CD4-positive, CD25-positive, alpha-beta regulatory T cell (primary cell): Measurements from ENCODE around the gene FAM120AOS. TPM values are rescaled to one million over a fixed set of nuclear protein-coding genes. Genes with fewer than 3 reads are reported as not detected.

Experiments
- ATAC-seq, 2 donors: fragments of 150-1000 bp; cut with Tn5 transposase; one replicate each; pipeline ENCODE4 v1.10.0; 2021; ENCODE audit warnings: low read depth in 2 of 2, moderate number of reproducible peaks in 2 of 2, moderate library complexity in 1 of 2
- DNase-seq, 3 donors: peaks; one replicate each; pipeline versions ENCODE4 v3.0.0 to v3.0.0-alpha.2; 2012 to 2022; ENCODE audit warnings: mixed read lengths in 1 of 3
- H3K27ac ChIP-seq: one replicate; pipeline ENCODE4 v1.7.0; 2013; ENCODE audit warnings: mild to moderate bottlenecking, low read length; ENCODE audit not compliant: insufficient read depth, poor library complexity, severe bottlenecking
- H3K27me3 ChIP-seq: one replicate; pipeline ENCODE4 v1.7.0; 2013; ENCODE audit warnings: low read length; ENCODE audit not compliant: control insufficient read depth, insufficient read depth
- H3K36me3 ChIP-seq: one replicate; pipeline ENCODE4 v1.7.0; 2013; ENCODE audit warnings: mild to moderate bottlenecking, low read length, moderate library complexity; ENCODE audit not compliant: control insufficient read depth, insufficient read depth
- H3K4me1 ChIP-seq: 2 replicates; pipeline ENCODE4 v1.7.0; 2013; ENCODE audit warnings: mild to moderate bottlenecking, low read length; ENCODE audit not compliant: insufficient read depth, control insufficient read depth, poor library complexity, severe bottlenecking
- H3K4me3 ChIP-seq: one replicate; pipeline ENCODE4 v1.7.0; 2013; ENCODE audit warnings: low read depth, mild to moderate bottlenecking, low read length, moderate library complexity
- H3K9me3 ChIP-seq, 2 experiments: 1 replicate in 1 of 2; 2 replicates in 1 of 2; pipeline ENCODE4 v1.7.0; 2013; ENCODE audit warnings: low read length in 2 of 2, mild to moderate bottlenecking in 1 of 2, moderate library complexity in 1 of 2; ENCODE audit not compliant: control insufficient read depth in 2 of 2
- H3K27ac Mint-ChIP-seq, 3 donors: one replicate each; pipeline ENCODE4 v1.8.0; 2020 to 2022; ENCODE audit warnings: mild to moderate bottlenecking in 3 of 3, mixed read lengths in 3 of 3, moderate library complexity in 2 of 3
- H3K27me3 Mint-ChIP-seq: one replicate; pipeline ENCODE4 v1.8.0; 2022; ENCODE audit warnings: mild to moderate bottlenecking, mixed read lengths
- H3K36me3 Mint-ChIP-seq: one replicate; pipeline ENCODE4 v1.8.0; 2020; ENCODE audit warnings: mixed read lengths
- H3K4me1 Mint-ChIP-seq, 4 donors: one replicate each; pipeline ENCODE4 v1.8.0; 2020 to 2022; ENCODE audit warnings: mixed read lengths in 4 of 4, mild to moderate bottlenecking in 1 of 4
- H3K4me3 Mint-ChIP-seq, 4 donors: one replicate each; pipeline ENCODE4 v1.8.0; 2020 to 2022; ENCODE audit warnings: mild to moderate bottlenecking in 4 of 4, mixed read lengths in 4 of 4, moderate library complexity in 3 of 4
- H3K9me3 Mint-ChIP-seq, 7 donors: one replicate each; pipeline ENCODE4 v1.8.0; 2020 to 2022; ENCODE audit warnings: mixed read lengths in 7 of 7, mild to moderate bottlenecking in 3 of 7, moderate library complexity in 2 of 7
- polyA plus RNA-seq, 4 donors: library from polyadenylated mRNA; unstranded; fragments of 300-500 nt; fragmentation: Illumina TruSeq; gene quantifications; one replicate each; pipeline ENCODE4 v1.2.3, GENCODE V29; 2021
- total RNA-seq: library from RNA; stranded (reverse); gene quantifications from one replicate; pipeline ENCODE4 v1.2.3, GENCODE V29; 2022

Gene FAM120AOS
- total and polyA plus RNA-seq, 5 donors from 2014 or later: 45.7 to 64.3 (median 52.1) TPM

- Mint-ChIP-seq H3K9me3 (no peaks in the 10 kb centered on the region), H3K4me1 (peaks cover 29 to 58% (median 42%) of the 10 kb centered on the region in 4 donors), H3K4me3 (no peak overlapping the region), H3K27me3 (no peaks in the 10 kb centered on the region), H3K27ac (peak overlapping the region in 2 of 3 donors; percentile 0 to 60), H3K36me3 (peaks cover 33% of the 10 kb centered on the region)
- no peak for DNase-seq
- Histone ChIP-seq H3K27ac (no peak overlapping the region), H3K27me3 (no peaks in the 10 kb centered on the region), H3K4me1 (no peaks in the 10 kb centered on the region), H3K9me3 (no peaks in the 10 kb centered on the region), H3K4me3 (no peak overlapping the region), H3K36me3 (peaks cover 38% of the 10 kb centered on the region)
- ATAC-seq: no peak
Measured at GRCh38 chr9:93488244-93488643, 34.9 kb upstream of the FAM120AOS start.

GRCh38 chr9:93486268-93486667, 32.9 kb upstream of the FAM120AOS start:
- DNase-seq: no peak
- no peaks in the 10 kb centered on the region for H3K9me3 ChIP-seq
- H3K9me3 Mint-ChIP-seq: no peaks in the 10 kb centered on the region
- ATAC-seq: no peak
- no peak overlapping the region for H3K4me3 Mint-ChIP-seq
- no peaks in the 10 kb centered on the region for H3K27me3 ChIP-seq
- peaks cover 45% of the 10 kb centered on the region for H3K36me3 Mint-ChIP-seq
- H3K36me3 ChIP-seq: peaks cover 35% of the 10 kb centered on the region
- H3K27ac ChIP-seq: no peak overlapping the region
- H3K4me1 Mint-ChIP-seq: peaks cover 26 to 60% (median 40%) of the 10 kb centered on the region in 4 donors
- peak overlapping the region in 2 of 3 donors; percentile 36 to 72 for H3K27ac Mint-ChIP-seq
- no peaks in the 10 kb centered on the region for H3K27me3 Mint-ChIP-seq
- H3K4me3 ChIP-seq: no peak overlapping the region
- no peaks in the 10 kb centered on the region for H3K4me1 ChIP-seq

GRCh38 chr9:93483497-93483896, 30.1 kb upstream of the FAM120AOS start:
- DNase-seq: no peak
- Mint-ChIP-seq H3K36me3 (peaks cover 52% of the 10 kb centered on the region), H3K27me3 (no peaks in the 10 kb centered on the region), H3K4me1 (peaks cover 25 to 47% (median 37%) of the 10 kb centered on the region in 4 donors), H3K4me3 (no peak overlapping the region), H3K27ac (no peak overlapping the region), H3K9me3 (no peaks in the 10 kb centered on the region)
- Histone ChIP-seq H3K36me3 (peaks cover 35% of the 10 kb centered on the region), H3K27ac (no peak overlapping the region), H3K4me1 (no peaks in the 10 kb centered on the region), H3K27me3 (no peaks in the 10 kb centered on the region), H3K9me3 (no peaks in the 10 kb centered on the region), H3K4me3 (no peak overlapping the region)
- ATAC-seq: no peak

GRCh38 chr9:93480728-93481324, 27.4 kb upstream of the FAM120AOS start:
- no peak overlapping the region for H3K27ac ChIP-seq
- peaks cover 50% of the 10 kb centered on the region for H3K36me3 Mint-ChIP-seq

GRCh38 chr9:93480262-93480661, 26.9 kb upstream of the FAM120AOS start:
- no peak overlapping the region for H3K4me3 ChIP-seq
- no peak for ATAC-seq
- H3K9me3 ChIP-seq: no peaks in the 10 kb centered on the region
- Mint-ChIP-seq H3K9me3 (no peaks in the 10 kb centered on the region), H3K4me3 (no peak overlapping the region), H3K36me3 (peaks cover 51% of the 10 kb centered on the region), H3K27ac (peak overlapping the region in 1 of 3 donors; percentile 9), H3K4me1 (peaks cover 31 to 42% (median 37%) of the 10 kb centered on the region in 4 donors), H3K27me3 (no peaks in the 10 kb centered on the region)
- no peaks in the 10 kb centered on the region for H3K27me3 ChIP-seq
- DNase-seq: no peak
- H3K27ac ChIP-seq: no peak overlapping the region
- peaks cover 39% of the 10 kb centered on the region for H3K36me3 ChIP-seq
- H3K4me1 ChIP-seq: no peaks in the 10 kb centered on the region

More at GRCh38 chr9:93480728-93481324, 27.4 kb upstream of the FAM120AOS start:
- peaks cover 31 to 40% (median 36%) of the 10 kb centered on the region in 4 donors for H3K4me1 Mint-ChIP-seq
- no peak overlapping the region for H3K4me3 Mint-ChIP-seq
- no peaks in the 10 kb centered on the region for H3K27me3 Mint-ChIP-seq
- no peak overlapping the region for H3K4me3 ChIP-seq
- peaks cover 43% of the 10 kb centered on the region for H3K36me3 ChIP-seq
- H3K27ac Mint-ChIP-seq: no peak overlapping the region
- ATAC-seq: no peak
- no peaks in the 10 kb centered on the region for H3K9me3 Mint-ChIP-seq
- no peaks in the 10 kb centered on the region for H3K4me1 ChIP-seq
- H3K9me3 ChIP-seq: no peaks in the 10 kb centered on the region
- no peaks in the 10 kb centered on the region for H3K27me3 ChIP-seq
- no peak for DNase-seq

- H3K27me3 Mint-ChIP-seq: no peaks in the 10 kb centered on the region
- no peak overlapping the region for H3K27ac ChIP-seq
- H3K4me1 Mint-ChIP-seq: peaks cover 32 to 43% (median 37%) of the 10 kb centered on the region in 4 donors
- no peaks in the 10 kb centered on the region for H3K27me3 ChIP-seq
- H3K9me3 ChIP-seq: no peaks in the 10 kb centered on the region
- no peak overlapping the region for H3K4me3 ChIP-seq
- H3K27ac Mint-ChIP-seq: peak overlapping the region in 1 of 3 donors; percentile 9
- DNase-seq (no peak), ATAC-seq (no peak)
- H3K4me1 ChIP-seq: no peaks in the 10 kb centered on the region
- no peaks in the 10 kb centered on the region for H3K9me3 Mint-ChIP-seq
- H3K36me3 ChIP-seq: peaks cover 38% of the 10 kb centered on the region
- no peak overlapping the region for H3K4me3 Mint-ChIP-seq
- H3K36me3 Mint-ChIP-seq: peaks cover 50% of the 10 kb centered on the region
Measured at GRCh38 chr9:93479726-93480125, 26.3 kb upstream of the FAM120AOS start.

GRCh38 chr9:93477397-93477796, 24.0 kb upstream of the FAM120AOS start:
- H3K27ac ChIP-seq: no peak overlapping the region
- Mint-ChIP-seq H3K4me3 (no peak overlapping the region), H3K36me3 (peaks cover 45% of the 10 kb centered on the region), H3K4me1 (peaks cover 34 to 40% (median 35%) of the 10 kb centered on the region in 4 donors), H3K9me3 (no peaks in the 10 kb centered on the region), H3K27ac (no peak overlapping the region), H3K27me3 (no peaks in the 10 kb centered on the region)
- no peak for DNase-seq
- H3K4me3 ChIP-seq: no peak overlapping the region
- peaks cover 27% of the 10 kb centered on the region for H3K36me3 ChIP-seq
- H3K4me1 ChIP-seq: no peaks in the 10 kb centered on the region
- H3K27me3 ChIP-seq: no peaks in the 10 kb centered on the region
- H3K9me3 ChIP-seq: no peaks in the 10 kb centered on the region
- ATAC-seq: no peak

GRCh38 chr9:93476924-93477323, 23.5 kb upstream of the FAM120AOS start:
- Mint-ChIP-seq H3K27ac (no peak overlapping the region), H3K36me3 (peaks cover 47% of the 10 kb centered on the region), H3K4me3 (no peak overlapping the region), H3K9me3 (no peaks in the 10 kb centered on the region), H3K27me3 (no peaks in the 10 kb centered on the region), H3K4me1 (peaks cover 34 to 43% (median 38%) of the 10 kb centered on the region in 4 donors)
- Histone ChIP-seq H3K36me3 (peaks cover 30% of the 10 kb centered on the region), H3K9me3 (no peaks in the 10 kb centered on the region), H3K4me3 (no peak overlapping the region), H3K4me1 (no peaks in the 10 kb centered on the region), H3K27me3 (no peaks in the 10 kb centered on the region), H3K27ac (no peak overlapping the region)
- ATAC-seq (no peak), DNase-seq (no peak)
